Right lobe of liver (tissue), 6 donors: ENCODE measurements around the gene FIZ1. TPM values are rescaled to one million over a fixed set of nuclear protein-coding genes. Genes with fewer than 3 reads are reported as not detected.

Experiments used
- ATAC-seq, 4 donors: fragments of 200-7000 bp; cut with Tn5 transposase; one replicate each; pipeline ENCODE4 v1.9.1; 2020; ENCODE audit warnings: mild to moderate bottlenecking in 4 of 4, moderate library complexity in 4 of 4
- DNase-seq, 3 donors: peaks; one replicate each; pipeline ENCODE4 v3.0.0-alpha.2; 2020
- H3K27ac ChIP-seq, 3 donors: fragments of 200-600 bp; one replicate each; pipeline ENCODE4 v1.8.0; 2022
- H3K27me3 ChIP-seq, 2 donors: fragments of 200-600 bp; one replicate each; pipeline ENCODE4 v1.8.0; 2022
- H3K36me3 ChIP-seq, 4 donors: fragments of 200-600 bp; sonication (generic) in 1 of 4; one replicate each; pipeline versions ENCODE4 v1.5.1 to v1.8.0; 2017 to 2022; ENCODE audit warnings: control low read depth in 1 of 4
- H3K4me1 ChIP-seq, 4 donors: fragments of 200-600 bp; sonication (generic) in 1 of 4; one replicate each; pipeline versions ENCODE4 v1.5.1 to v1.8.0; 2017 to 2022; ENCODE audit warnings: control low read depth in 1 of 4
- H3K4me3 ChIP-seq, 3 donors: fragments of 200-600 bp; one replicate each; pipeline ENCODE4 v1.8.0; 2022
- H3K9me3 ChIP-seq, 4 donors: fragments of 200-600 bp; sonication (generic) in 1 of 4; one replicate each; pipeline versions ENCODE4 v1.5.1 to v1.8.0; 2017 to 2022; ENCODE audit warnings: control low read depth in 1 of 4
- POLR2A ChIP-seq: fragments of 450-650 bp; IDR thresholded peaks from one replicate; pipeline ENCODE4 v1.6.1; 2017; ENCODE audit warnings: antibody characterized with exemption, mild to moderate bottlenecking
- WGBS: methylation state at CpG from one replicate; pipeline ENCODE4 v1.1.6; 2018; ENCODE audit warnings: low coverage, low lambda C conversion rate; ENCODE audit not compliant: insufficient coverage; ENCODE audit errors: missing lambda C conversion rate; 5-methylcytosine and 5-hydroxymethylcytosine counted together
- intact Hi-C, 2 donors: fragments of 100-400 bp; cut with DNase I; formaldehyde crosslinking; loops; one replicate each; pipeline versions ENCODE4 v1.11.2 to v1.14.1; 2022
- total RNA-seq, 6 experiments: library from RNA; depleted of rRNA in 2 of 6; stranded (reverse); fragments of >200 nt in 2 of 6; fragmentation: NEBNext Ultra II Directional in 3 of 6; extraction: Animal tissue kit (Norgen Biotek cat#: 25700) in 3 of 6; gene quantifications; one replicate each; pipeline versions ENCODE4 v1.1.0 to v1.2.4, GENCODE V29; 2016 to 2023
- TF ChIP-seq, protein P1 (sequence below), 4 donors: fragments of 200-600 bp in 3 of 4; fragments of 450-650 bp in 1 of 4; IDR thresholded peaks; one replicate each; pipeline versions ENCODE4 v1.5.1 to v1.8.0; 2016 to 2022; ENCODE audit warnings: antibody characterized with exemption in 4 of 4, mild to moderate bottlenecking in 2 of 4
- donor health status: DM: no; HTN: yes; CAD: no.
- donor health status: DM: no; HTN: no; CAD: no.
- donor health status: DM: no; HTN: no; CAD: no.
- donor health status: DM: no; HTN: yes; CAD: no.
- donor health status: DM: no; HTN: yes; CAD: no.

Gene FIZ1
- total RNA-seq, 6 experiments from 2014 or later, result 3.0 to 13.1 (median 5.1) TPM

GRCh38 chr19:55621205-55621672 is 21.9 kb upstream of the FIZ1 start:
- Histone ChIP-seq H3K4me1 (peaks cover 0 to 11% (median 0%) of the 10 kb centered on the region in 4 donors), H3K27ac (no peak overlapping the region), H3K27me3 (no peaks in the 10 kb centered on the region), H3K4me3 (no peak overlapping the region), H3K9me3 (no peaks in the 10 kb centered on the region), H3K36me3 (peaks cover 0 to 4% (median 0%) of the 10 kb centered on the region in 4 donors)
- ATAC-seq (no peak), DNase-seq (no peak)
- TF ChIP-seq, protein P1, sequence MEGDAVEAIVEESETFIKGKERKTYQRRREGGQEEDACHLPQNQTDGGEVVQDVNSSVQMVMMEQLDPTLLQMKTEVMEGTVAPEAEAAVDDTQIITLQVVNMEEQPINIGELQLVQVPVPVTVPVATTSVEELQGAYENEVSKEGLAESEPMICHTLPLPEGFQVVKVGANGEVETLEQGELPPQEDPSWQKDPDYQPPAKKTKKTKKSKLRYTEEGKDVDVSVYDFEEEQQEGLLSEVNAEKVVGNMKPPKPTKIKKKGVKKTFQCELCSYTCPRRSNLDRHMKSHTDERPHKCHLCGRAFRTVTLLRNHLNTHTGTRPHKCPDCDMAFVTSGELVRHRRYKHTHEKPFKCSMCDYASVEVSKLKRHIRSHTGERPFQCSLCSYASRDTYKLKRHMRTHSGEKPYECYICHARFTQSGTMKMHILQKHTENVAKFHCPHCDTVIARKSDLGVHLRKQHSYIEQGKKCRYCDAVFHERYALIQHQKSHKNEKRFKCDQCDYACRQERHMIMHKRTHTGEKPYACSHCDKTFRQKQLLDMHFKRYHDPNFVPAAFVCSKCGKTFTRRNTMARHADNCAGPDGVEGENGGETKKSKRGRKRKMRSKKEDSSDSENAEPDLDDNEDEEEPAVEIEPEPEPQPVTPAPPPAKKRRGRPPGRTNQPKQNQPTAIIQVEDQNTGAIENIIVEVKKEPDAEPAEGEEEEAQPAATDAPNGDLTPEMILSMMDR (IDR thresholded peaks at IDR 0.05), result no peak
- TF ChIP-seq POLR2A, result no peak
- intact Hi-C loops, result no loop called here
- 100% methylated on average over 1 of the region's 9 CpGs for WGBS

- H3K27me3 ChIP-seq, result no peaks in the 10 kb centered on the region
- peaks cover 0 to 11% (median 0%) of the 10 kb centered on the region in 4 donors for H3K4me1 ChIP-seq
- intact Hi-C loops, result no loop called here
- H3K27ac ChIP-seq, result no peak overlapping the region
- no peaks in the 10 kb centered on the region for H3K9me3 ChIP-seq
- no peak for ATAC-seq
- no peak for TF ChIP-seq POLR2A
- TF ChIP-seq, protein P1 (IDR thresholded peaks at IDR 0.05), result no peak
- H3K36me3 ChIP-seq, result peaks cover 0 to 8% (median 0%) of the 10 kb centered on the region in 4 donors
- WGBS, result 91% methylated on average over 4 of the region's 12 CpGs
- no peak for DNase-seq
- H3K4me3 ChIP-seq, result no peak overlapping the region
Measured at GRCh38 chr19:55620410-55621204, 21.3 kb upstream of the FIZ1 start.

DNA sequence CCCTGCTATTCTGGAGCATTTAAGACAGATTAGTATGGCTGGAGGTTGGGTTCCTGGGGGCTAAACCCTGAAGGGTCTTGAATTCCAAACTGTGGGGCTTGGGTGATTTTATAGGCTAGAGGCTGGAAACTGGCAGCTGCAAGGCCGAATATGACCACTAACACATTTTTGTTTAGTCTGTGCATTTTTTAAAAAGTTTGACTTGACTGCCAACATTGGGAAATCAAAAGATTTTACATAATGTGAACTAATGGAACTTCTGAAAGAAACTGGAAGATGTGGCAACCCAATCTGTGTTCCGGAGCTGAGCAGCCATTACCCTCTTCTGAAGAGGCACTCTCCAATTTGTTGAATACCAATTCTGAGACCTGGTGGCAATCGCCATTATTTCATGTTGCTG is 20.0 kb upstream of the FIZ1 start:
- Histone ChIP-seq H3K4me3 (no peak overlapping the region), H3K9me3 (no peaks in the 10 kb centered on the region), H3K4me1 (peaks cover 0 to 6% (median 0%) of the 10 kb centered on the region in 4 donors), H3K27me3 (no peaks in the 10 kb centered on the region), H3K27ac (no peak overlapping the region), H3K36me3 (peaks cover 0 to 14% (median 0%) of the 10 kb centered on the region in 4 donors)
- intact Hi-C loops, result no loop called here
- ATAC-seq (no peak), DNase-seq (no peak)
- TF ChIP-seq, protein P1 (IDR thresholded peaks at IDR 0.05), result no peak
- no peak for TF ChIP-seq POLR2A
- WGBS, result 56% methylated on average over 3 of the region's 3 CpGs

DNA sequence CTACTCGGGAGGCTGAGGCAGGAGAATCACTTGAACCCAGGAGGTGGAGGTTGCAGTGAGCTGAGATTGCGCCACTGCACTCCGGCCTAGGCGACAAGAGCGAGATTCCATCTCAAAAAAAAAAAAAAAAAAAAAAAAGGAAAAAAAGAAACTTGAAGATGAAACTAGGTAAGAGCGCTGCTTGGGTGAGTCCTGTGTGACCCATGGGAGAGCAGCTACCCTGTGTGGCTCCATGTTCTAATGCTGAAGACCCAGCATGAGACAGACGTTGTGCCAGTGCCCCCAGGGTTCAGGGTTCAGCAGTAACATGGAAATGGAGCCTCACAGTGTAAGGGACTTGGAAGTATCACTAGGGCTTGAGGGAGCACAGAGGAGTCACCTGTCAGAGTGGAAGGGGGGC is 19.1 kb upstream of the FIZ1 start:
- H3K27me3 ChIP-seq, result no peaks in the 10 kb centered on the region
- DNase-seq (no peak), ATAC-seq (no peak)
- no peaks in the 10 kb centered on the region for H3K4me1 ChIP-seq
- H3K36me3 ChIP-seq, result peaks cover 0 to 14% (median 0%) of the 10 kb centered on the region in 4 donors
- TF ChIP-seq, protein P1 (IDR thresholded peaks at IDR 0.05), result no peak
- no peak for TF ChIP-seq POLR2A
- no peaks in the 10 kb centered on the region for H3K9me3 ChIP-seq
- intact Hi-C loops, result no loop called here
- no peak overlapping the region for H3K27ac ChIP-seq
- no peak overlapping the region for H3K4me3 ChIP-seq
- WGBS, result 64% methylated on average over 5 of the region's 7 CpGs
